GM18519 (cell line): ENCODE results near the gene ELAC2.
"Not testable (repeated sequence)": the region's sequence is repeated elsewhere in the genome, so short reads cannot be mapped to it uniquely, and the experiment has no call there.

Experiments used
- ATAC-seq: cut with Tn5 transposase; IDR thresholded peaks from one replicate; pipeline ENCODE4 v1.9.1; 2021; ENCODE audit warnings: mild to moderate bottlenecking, moderate library complexity; ENCODE audit not compliant: unreplicated experiment, low FRiP score

ELAC2 gene

DNA sequence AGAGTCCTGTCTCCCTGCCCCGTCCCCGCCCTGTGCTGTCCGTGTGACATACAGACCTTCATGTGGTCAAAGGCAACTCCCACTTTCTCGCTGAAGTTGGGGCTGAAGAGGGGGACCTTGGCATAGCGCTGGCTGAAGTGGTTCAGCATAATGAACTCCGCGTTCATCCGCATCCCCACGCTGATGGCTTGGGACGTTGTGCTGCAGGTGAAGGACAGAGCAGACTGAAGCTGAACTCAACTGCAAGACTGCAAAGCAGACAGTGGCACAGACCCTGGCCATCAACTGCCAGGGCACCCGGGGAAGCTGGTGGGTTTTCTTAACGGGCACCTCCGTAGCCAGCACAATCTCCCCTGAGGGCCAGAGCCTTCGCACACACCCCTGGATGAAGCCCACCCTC, 24.2 kb downstream of the ELAC2 start:
- no peak for ATAC-seq

- ATAC-seq: no peak
These were observed 25.2 kb downstream of the ELAC2 start for GRCh38 chr17:12992676-12993075.

DNA sequence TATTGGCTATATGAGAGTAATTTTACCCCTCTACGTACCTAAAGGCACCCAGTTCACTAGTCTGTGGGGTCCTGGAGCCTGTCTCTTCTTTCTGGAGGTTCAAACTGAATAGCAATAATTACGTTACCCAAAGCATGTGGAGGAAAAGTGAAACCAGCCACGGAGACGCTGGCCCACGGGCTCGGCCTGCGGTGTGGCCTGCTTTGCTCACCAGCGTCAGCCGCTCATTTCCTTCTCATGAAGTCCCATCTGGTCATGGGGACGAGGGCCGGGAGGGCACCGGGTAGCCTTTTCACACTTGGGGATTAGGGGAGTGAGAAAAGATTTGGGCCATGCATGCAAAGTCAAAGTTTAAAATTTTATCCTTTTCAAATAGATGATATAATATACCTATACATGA, 26.9 kb downstream of the ELAC2 start:
- no peak for ATAC-seq

DNA sequence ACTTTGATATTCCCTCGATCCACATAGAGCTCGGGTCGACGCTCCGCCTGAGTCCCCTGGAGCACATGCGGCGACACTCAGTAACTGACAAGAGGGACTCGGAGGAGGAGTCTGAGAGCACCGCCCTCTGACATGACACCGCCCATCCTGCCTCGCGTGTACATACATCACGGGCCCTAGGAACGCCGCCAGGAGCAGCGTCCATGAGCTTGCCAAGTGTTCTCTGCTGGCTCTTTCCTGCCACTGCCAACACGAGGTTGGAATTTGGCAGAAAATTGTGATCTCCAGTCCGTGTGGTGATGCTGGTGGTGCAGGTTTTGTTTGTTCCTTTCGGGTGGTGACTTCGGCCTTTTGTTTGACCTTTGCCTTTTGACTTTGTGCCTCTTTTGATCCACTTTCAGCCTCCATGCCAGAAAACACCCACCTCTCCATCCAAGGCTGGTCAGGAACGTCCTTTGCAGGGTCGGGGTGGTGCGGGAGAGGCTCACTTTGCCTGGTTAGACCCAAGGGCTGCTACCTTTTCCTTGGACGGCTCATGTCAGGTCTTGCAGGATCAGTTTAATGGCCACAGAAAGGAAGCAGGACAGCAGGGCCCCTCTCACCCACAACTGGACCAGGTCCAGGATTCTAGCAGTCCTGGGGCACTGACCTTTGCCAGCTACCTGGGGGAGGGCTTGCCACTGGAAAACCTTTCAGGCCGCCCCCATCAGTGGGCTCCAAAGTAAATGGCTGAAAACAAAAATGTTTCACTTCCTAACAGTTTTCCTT, 27.6 kb downstream of the ELAC2 start:
- no peak for ATAC-seq

GRCh38 chr17:12987120-12987519, 30.7 kb downstream of the ELAC2 start:
- no peak for ATAC-seq

DNA sequence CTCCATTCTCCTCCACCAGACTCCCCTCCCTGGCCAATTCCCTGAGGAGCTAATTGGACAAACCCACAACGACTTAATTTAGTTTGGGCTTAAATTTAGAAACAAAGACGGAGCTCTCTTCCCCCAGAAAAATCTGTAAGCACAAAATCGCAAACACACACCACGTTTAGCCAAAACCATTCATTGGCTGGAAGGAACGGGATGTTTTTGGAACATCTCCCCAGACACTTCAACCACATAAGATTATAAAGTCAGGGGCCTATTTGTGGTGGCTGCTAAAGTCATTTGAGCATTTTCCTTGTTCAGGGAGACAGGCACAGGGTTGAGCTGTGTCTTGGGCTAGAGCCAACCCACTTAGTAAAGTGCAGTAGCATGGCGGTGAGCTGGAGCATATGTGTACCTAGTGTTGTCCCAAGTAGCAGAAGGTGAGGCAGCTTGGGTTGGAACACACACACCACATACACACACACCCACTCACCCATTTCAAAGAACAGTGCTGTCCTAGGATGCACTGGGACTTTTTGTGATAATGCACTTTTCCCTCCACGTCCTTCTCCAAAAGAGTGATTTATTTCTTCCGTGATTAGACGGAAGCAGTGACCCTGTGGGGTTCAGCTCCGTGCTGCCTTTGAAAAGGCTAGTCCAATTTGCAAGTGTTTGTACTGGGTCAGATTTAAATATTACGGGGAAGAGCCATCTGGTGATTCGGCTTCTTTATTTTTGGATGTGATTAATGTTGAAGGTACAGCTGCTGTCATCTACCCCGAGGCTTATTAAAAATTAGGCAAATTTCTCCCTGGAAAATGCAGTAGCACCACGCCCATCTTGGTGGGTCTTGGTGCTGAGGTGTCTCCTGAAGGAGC, 32.2 kb downstream of the ELAC2 start:
- no peak for ATAC-seq

DNA sequence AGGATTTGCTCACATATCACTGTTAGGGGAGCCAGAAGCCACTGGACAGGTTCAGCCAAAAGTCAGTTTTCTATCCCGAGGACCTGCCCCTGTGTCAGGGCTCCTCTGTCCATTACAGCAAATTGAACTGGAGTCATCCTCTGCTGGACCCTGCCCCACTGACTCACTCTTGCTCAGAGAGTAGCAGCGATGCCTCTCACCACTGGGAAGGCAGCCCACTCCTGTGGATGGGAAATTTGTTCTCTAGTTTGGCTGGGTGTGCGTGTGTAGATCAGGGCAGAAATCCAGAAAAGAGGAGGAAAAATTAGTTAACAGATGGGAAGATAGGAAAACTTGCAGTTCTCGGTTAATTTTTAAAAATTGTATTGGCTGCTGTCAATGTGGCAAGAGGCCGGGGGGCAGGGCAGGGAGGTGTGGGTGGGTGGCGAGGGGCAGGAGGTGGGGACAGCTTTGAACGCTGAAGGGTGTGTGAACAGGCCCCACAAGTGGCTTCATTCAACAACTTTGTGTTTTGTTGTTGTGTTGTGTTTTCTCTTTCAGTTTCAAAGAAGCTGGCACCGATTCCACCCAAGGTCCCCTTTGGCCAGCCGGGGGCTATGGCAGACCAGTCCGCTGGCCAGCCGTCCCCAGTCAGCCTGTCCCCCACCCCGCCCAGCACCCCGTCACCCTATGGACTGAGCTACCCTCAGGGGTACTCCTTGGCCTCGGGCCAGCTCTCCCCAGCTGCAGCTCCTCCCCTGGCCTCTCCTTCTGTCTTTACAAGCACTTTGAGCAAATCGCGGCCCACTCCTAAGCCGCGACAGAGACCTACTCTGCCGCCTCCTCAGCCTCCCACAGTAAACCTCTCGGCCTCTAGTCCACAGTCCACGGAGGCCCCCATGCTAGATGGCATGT, 33.6 kb downstream of the ELAC2 start:
- ATAC-seq: no peak

- ATAC-seq: no peak
These were observed 35.6 kb downstream of the ELAC2 start for GRCh38 chr17:12982224-12982623.

- ATAC-seq: no peak
These were observed 37.9 kb downstream of the ELAC2 start for GRCh38 chr17:12979826-12980500.

- ATAC-seq: no peak
These were observed 38.6 kb downstream of the ELAC2 start for GRCh38 chr17:12979246-12979645.

DNA sequence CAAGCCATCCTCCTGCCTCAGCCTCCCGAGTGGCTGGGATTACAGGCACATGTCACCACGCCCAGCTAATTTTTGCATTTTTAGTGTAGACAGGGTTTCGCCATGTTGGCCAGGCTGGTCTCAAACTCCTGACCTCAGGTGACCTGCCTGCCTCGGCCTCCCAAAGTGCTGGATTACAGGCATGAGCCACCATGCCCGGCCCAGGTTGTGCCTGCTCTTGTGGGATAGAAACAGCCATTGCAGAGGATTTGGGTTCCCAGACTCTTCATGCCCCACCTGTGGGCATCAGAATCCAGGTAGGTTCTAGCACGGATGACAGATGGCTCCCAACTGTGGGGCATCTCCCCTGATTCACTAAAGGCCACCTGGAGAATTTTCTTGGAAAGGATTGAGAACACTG, 39.0 kb downstream of the ELAC2 start:
- not testable (repeated sequence) for ATAC-seq

DNA sequence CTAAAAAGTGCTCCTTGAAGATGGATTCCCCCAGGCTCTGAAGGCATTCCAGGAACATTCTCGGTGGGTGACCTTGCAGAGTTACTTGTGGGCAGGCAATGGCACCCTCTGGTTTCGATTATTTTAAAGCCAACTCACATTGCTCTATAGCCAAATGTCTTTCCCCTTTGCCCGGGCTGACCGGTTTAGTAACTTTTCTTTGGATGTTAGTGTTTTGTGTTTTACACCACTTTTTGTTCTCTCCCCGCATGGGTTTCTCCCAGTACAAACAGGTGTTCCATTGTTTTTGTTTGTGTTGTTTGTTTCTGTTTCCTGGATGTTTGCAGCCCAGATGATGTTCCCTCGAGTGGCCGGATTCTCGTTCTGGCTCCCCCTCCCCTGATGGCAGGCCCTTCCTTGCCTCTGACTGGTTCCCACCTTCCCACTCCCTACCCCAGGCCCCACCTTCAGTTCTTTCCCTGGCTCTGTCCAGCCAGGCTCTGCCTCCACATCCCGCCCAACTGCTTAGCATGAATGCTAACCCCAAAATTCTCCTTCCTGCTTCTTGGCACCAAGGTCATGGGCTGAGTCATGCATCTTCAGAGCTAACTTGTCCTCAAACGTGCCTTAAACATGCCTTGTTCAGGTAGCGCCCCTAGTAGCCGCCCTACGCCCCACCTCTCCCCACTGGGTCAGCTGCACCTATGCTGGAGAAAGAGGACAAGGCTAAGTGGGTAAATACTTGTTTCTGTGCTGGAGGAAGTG, 40.6 kb downstream of the ELAC2 start:
- ATAC-seq: no peak

- no peak for ATAC-seq
These were observed 43.8 kb downstream of the ELAC2 start for GRCh38 chr17:12974005-12974531.

GRCh38 chr17:12973496-12974004, 44.3 kb downstream of the ELAC2 start:
- no peak for ATAC-seq

DNA sequence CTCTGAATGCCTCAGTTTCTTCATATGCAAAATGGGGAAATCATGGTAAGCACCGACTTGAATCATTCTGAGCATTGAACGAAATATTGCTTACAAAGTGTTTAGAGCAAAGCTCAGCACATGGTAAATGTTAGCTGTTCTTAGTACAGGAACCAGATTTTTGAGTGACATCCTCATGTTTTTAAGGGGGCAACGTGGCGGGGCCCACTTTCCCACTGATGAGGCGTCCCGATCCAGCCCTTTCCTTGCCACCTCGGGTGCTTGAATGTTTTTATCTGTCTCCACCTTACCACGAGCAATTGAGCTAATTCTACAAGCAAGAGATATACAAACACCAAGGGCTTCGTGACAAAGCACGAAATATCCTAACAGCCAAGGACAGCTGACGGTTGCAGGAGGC, 49.9 kb downstream of the ELAC2 start:
- no peak for ATAC-seq

GRCh38 chr17:12966413-12966812, 51.4 kb downstream of the ELAC2 start:
- ATAC-seq: no peak

DNA sequence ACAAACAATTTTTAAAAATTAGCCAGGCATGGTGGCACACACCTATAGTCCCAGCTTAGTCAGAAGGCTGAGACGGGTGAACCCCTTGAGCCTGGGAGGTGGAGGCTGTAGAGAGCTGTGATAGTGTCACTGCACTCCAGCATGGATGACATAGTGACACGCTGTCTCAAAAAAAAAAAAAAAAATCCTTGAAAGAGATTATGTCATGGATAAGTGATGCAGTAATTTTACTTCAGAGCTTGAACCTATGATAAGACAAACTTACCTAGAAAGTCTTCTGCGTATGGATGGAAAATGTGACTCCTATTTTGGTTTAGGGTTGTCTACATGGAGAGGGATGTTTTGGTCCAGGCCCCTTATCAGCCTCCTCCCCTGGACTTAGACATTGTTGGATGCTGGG, 51.8 kb downstream of the ELAC2 start:
- ATAC-seq: no peak

DNA sequence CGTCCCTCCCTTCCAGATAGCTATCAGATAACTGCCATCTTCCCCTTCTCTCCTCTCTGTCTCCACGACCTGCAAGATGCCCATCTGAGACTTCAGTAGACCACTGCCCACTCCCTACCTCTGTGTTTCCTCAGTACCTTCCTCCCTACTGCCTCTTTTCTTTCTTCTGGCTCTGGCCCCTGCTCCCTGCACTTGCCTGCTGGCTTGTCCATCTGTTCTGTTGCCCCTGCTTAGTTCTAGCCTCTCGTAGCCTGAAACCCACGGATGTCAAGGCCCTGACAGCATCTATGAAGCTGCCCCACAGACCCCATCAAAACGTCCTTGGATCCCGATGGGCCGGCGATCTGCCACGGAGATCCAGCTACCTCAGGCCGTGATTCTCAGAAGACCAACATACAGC, 53.0 kb downstream of the ELAC2 start:
- no peak for ATAC-seq

GRCh38 chr17:12964162-12964561, 53.7 kb downstream of the ELAC2 start:
- no peak for ATAC-seq
